Measurements from ENCODE around the gene PCED1A.

GRCh38 chr20:2865101-2865500 is 24.6 kb upstream of the PCED1A start:
- TF ChIP-seq TAF1 (IDR thresholded peaks at IDR 0.05; ENCODE audit: low read depth, low read length) (no peak), POLR2AphosphoS5 (IDR thresholded peaks at IDR 0.05; ENCODE audit: low read depth, low read length) (no peak), POLR2A (IDR thresholded peaks at IDR 0.05; ENCODE audit: low read depth, low read length) (no peak), SPI1 (IDR thresholded peaks at IDR 0.05; ENCODE audit: low read depth, low read length) (no peak), POU2F2 (IDR thresholded peaks at IDR 0.05; ENCODE audit: low read depth, low read length) (no peak)

Data from GM12891 (cell line).